Sigmoid colon (tissue), 7 donors: ENCODE measurements around the gene KIF1A. TPM values are rescaled to one million over a fixed set of nuclear protein-coding genes. Genes with fewer than 3 reads are reported as not detected.

Source experiments
- DNase-seq: peaks from one replicate; pipeline ENCODE4 v3.0.0-alpha.2; 2019
- H3K27ac ChIP-seq, 4 donors: fragments of 200-600 bp; sonication (generic); one replicate each; pipeline ENCODE4 v1.5.1; 2016 to 2019; ENCODE audit warnings: mild to moderate bottlenecking in 1 of 4
- H3K27me3 ChIP-seq, 3 donors: fragments of 200-600 bp; sonication (generic); one replicate each; pipeline ENCODE4 v1.5.1; 2019; ENCODE audit warnings: mild to moderate bottlenecking in 1 of 3
- H3K36me3 ChIP-seq, 4 donors: fragments of 200-600 bp; sonication (generic); one replicate each; pipeline ENCODE4 v1.5.1; 2016 to 2019
- H3K4me1 ChIP-seq, 4 donors: fragments of 200-600 bp; sonication (generic); one replicate each; pipeline ENCODE4 v1.5.1; 2017 to 2019
- H3K4me3 ChIP-seq, 4 donors: fragments of 200-600 bp; sonication (generic); one replicate each; pipeline ENCODE4 v1.5.1; 2017 to 2019; ENCODE audit warnings: mild to moderate bottlenecking in 2 of 4, moderate library complexity in 1 of 4
- H3K9me3 ChIP-seq, 4 donors: fragments of 200-600 bp in 3 of 4; sonication (generic) in 3 of 4; one replicate each; pipeline versions ENCODE4 v1.5.1 to v1.6.1; 2013 to 2019
- EP300 ChIP-seq, 4 donors: sonication (generic); formaldehyde crosslinking; IDR thresholded peaks; one replicate each; pipeline ENCODE4 v1.6.1; 2017; ENCODE audit warnings: antibody characterized with exemption in 4 of 4
- POLR2A ChIP-seq, 2 donors: fragments of 450-650 bp; IDR thresholded peaks; one replicate each; pipeline ENCODE4 v1.6.1; 2016; ENCODE audit warnings: antibody characterized with exemption in 2 of 2, mild to moderate bottlenecking in 2 of 2, moderate library complexity in 2 of 2
- POLR2AphosphoS5 ChIP-seq, 4 donors: sonication (generic); formaldehyde crosslinking; IDR thresholded peaks; one replicate each; pipeline ENCODE4 v1.6.1; 2017; ENCODE audit warnings: antibody characterized with exemption in 4 of 4
- WGBS, 2 donors: extraction: QIAGEN DNeasy Blood & Tissue Kit; methylation state at CpG; one replicate each; pipeline ENCODE4 v1.1.7; 2013; 5-methylcytosine and 5-hydroxymethylcytosine counted together
- intact Hi-C: fragments of 100-400 bp; cut with DNase I; formaldehyde crosslinking; loops from one replicate; pipeline ENCODE4 v1.15.1; 2023
- polyA plus RNA-seq, 3 donors: library from polyadenylated mRNA; stranded (reverse); fragments of 200-250 nt; gene quantifications; one replicate each; pipeline ENCODE4 v1.2.3, GENCODE V29; 2013
- total RNA-seq, 4 donors: library from RNA; depleted of rRNA; stranded (reverse); fragments of >200 nt; gene quantifications; one replicate each; pipeline ENCODE4 v1.1.0, GENCODE V29; 2016
- TF ChIP-seq, protein P1 (sequence below), 4 experiments: fragments of 450-650 bp in 3 of 4; fragments of 200-600 bp in 1 of 4; IDR thresholded peaks; one replicate each; pipeline ENCODE4 v1.5.1; 2016 to 2019; ENCODE audit warnings: antibody characterized with exemption in 4 of 4, mild to moderate bottlenecking in 3 of 4, moderate library complexity in 2 of 4
- donor health status: healthy with polysubstance abuse.
- donor health status: Bipolar disorder and iron deficiency.
- donor health status: healthy.

Gene KIF1A
- total and polyA plus RNA-seq, 7 donors, result under 0.01 to 9.7 (median 4.4) TPM

DNA sequence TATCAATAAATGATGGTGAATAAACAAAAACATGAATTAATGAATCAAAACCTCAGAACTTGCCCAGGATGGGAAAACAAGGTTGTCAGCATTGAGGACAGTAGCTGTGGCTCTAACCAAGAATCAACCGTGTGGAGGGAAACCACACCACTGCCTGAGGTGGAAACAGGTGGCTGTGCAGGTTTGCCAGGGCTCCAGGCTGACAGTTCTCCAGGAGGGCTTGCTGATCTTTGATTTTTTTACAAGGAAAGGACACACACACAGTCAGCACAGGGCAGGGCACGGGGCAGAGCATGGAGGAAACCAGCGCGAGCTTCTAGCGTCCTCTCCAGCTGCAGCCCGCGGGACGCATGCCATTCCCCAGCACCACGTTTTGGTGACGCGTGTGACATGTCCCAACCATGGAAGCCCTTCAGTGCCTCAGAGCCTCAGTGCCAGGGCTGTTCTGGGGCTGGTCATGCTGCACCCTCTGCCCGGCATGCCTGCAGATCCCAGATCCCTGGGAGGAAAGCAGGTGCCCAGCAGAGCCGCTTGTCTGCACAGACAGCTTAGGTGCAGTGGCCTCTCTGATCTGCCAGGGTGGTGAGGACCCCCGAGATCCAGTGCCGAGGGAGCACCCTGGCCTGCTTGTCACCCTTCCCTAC lies 32.8 kb upstream of the KIF1A start:
- Histone ChIP-seq H3K36me3 (no peaks in the 10 kb centered on the region), H3K9me3 (peaks cover 0 to 5% (median 0%) of the 10 kb centered on the region in 4 donors), H3K27me3 (peaks cover 0 to 6% (median 0%) of the 10 kb centered on the region in 3 donors), H3K4me1 (no peaks in the 10 kb centered on the region), H3K27ac (no peak overlapping the region), H3K4me3 (no peak overlapping the region)
- WGBS, 2 donors, result 84 to 87% methylated on average over 15 of the region's 15 CpGs
- DNase-seq, result no peak
- intact Hi-C loops, result loop anchor here (5.0 kb wide), 2 partner anchors 805 to 880 kb away; partner anchors contain the start of gene D2HGDH
- TF ChIP-seq EP300 (IDR thresholded peaks at IDR 0.05) (no peak), POLR2A (IDR thresholded peaks at IDR 0.05) (no peak), POLR2AphosphoS5 (IDR thresholded peaks at IDR 0.05) (no peak)
- TF ChIP-seq, protein P1, sequence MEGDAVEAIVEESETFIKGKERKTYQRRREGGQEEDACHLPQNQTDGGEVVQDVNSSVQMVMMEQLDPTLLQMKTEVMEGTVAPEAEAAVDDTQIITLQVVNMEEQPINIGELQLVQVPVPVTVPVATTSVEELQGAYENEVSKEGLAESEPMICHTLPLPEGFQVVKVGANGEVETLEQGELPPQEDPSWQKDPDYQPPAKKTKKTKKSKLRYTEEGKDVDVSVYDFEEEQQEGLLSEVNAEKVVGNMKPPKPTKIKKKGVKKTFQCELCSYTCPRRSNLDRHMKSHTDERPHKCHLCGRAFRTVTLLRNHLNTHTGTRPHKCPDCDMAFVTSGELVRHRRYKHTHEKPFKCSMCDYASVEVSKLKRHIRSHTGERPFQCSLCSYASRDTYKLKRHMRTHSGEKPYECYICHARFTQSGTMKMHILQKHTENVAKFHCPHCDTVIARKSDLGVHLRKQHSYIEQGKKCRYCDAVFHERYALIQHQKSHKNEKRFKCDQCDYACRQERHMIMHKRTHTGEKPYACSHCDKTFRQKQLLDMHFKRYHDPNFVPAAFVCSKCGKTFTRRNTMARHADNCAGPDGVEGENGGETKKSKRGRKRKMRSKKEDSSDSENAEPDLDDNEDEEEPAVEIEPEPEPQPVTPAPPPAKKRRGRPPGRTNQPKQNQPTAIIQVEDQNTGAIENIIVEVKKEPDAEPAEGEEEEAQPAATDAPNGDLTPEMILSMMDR (IDR thresholded peaks at IDR 0.05), result no peak

GRCh38 chr2:240851078-240851991 lies 31.3 kb upstream of the KIF1A start:
- Histone ChIP-seq H3K9me3 (peaks cover 0 to 5% (median 0%) of the 10 kb centered on the region in 4 donors), H3K4me1 (no peaks in the 10 kb centered on the region), H3K27ac (no peak overlapping the region), H3K27me3 (peaks cover 0 to 6% (median 0%) of the 10 kb centered on the region in 3 donors), H3K4me3 (no peak overlapping the region), H3K36me3 (no peaks in the 10 kb centered on the region)
- intact Hi-C loops, result loop anchor here (5.0 kb wide), 2 partner anchors 806 to 881 kb away; partner anchors contain the start of gene D2HGDH
- DNase-seq, result peak; percentile 89
- TF ChIP-seq, protein P1 (IDR thresholded peaks at IDR 0.05), result peak; percentile 83 to 96 (median 86)
- TF ChIP-seq POLR2AphosphoS5 (IDR thresholded peaks at IDR 0.05), result no peak
- WGBS, 2 donors, result 21 to 43% methylated on average over 33 of the region's 33 CpGs

DNA sequence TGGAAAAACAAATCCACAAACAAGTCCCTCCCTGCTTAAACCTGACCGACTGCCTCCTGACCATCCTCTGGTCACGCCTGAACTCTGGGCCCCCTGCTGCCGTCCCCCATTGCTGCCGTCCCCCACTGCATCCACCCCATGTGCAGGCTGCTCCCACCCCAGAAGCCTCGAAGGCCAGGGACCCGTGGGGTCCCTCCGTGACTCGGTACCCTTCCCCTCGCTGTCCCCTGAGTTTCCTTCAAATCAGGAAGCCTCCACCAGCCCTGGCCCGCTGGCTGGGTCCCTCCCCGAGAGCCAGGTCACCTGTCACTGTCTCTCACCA lies 30.7 kb upstream of the KIF1A start:
- Histone ChIP-seq H3K36me3 (no peaks in the 10 kb centered on the region), H3K27me3 (peaks cover 0 to 6% (median 0%) of the 10 kb centered on the region in 3 donors), H3K27ac (no peak overlapping the region), H3K9me3 (peaks cover 0 to 5% (median 0%) of the 10 kb centered on the region in 4 donors), H3K4me3 (no peak overlapping the region), H3K4me1 (no peaks in the 10 kb centered on the region)
- intact Hi-C loops, result loop anchor here (5.0 kb wide), 2 partner anchors 807 to 882 kb away; partner anchors contain the start of gene D2HGDH
- 54 to 64% methylated on average over 11 of the region's 11 CpGs for WGBS, 2 donors
- no peak for DNase-seq
- TF ChIP-seq, protein P1 (IDR thresholded peaks at IDR 0.05), result no peak
- no peak for TF ChIP-seq EP300 (IDR thresholded peaks at IDR 0.05)
- no peak for TF ChIP-seq POLR2A (IDR thresholded peaks at IDR 0.05)
- TF ChIP-seq POLR2AphosphoS5 (IDR thresholded peaks at IDR 0.05), result no peak

DNA sequence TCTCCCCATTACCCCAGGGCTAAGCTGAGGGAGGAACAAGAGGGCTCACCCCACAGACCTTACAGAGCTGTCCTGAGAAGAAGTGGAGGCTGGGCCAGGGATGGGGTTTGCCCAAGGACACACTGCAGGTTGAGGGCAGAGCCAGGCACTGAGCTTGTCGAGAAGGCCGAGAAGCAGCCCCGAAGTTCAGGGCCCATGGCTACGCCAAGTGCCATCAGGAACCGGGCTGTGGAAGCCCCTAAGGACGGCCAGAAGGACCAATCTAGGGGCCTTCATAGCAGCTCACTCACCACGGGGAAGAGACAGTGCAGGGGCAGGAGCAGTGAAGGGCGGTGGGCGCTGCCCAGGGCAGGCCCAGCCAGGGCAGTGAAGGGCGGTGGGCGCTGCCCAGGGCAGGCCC lies 30.0 kb upstream of the KIF1A start:
- TF ChIP-seq POLR2AphosphoS5 (IDR thresholded peaks at IDR 0.05), result no peak
- TF ChIP-seq, protein P1 (IDR thresholded peaks at IDR 0.05), result no peak
- TF ChIP-seq EP300 (IDR thresholded peaks at IDR 0.05), result no peak
- TF ChIP-seq POLR2A (IDR thresholded peaks at IDR 0.05), result no peak
- peaks cover 0 to 5% (median 0%) of the 10 kb centered on the region in 4 donors for H3K9me3 ChIP-seq
- intact Hi-C loops, result loop anchor here (5.0 kb wide), 2 partner anchors 807 to 882 kb away; partner anchors contain the start of gene D2HGDH
- H3K27ac ChIP-seq, result no peak overlapping the region
- no peaks in the 10 kb centered on the region for H3K36me3 ChIP-seq
- WGBS, 2 donors, result 88 to 92% methylated on average over 11 of the region's 11 CpGs
- H3K4me3 ChIP-seq, result no peak overlapping the region
- H3K4me1 ChIP-seq, result no peaks in the 10 kb centered on the region
- DNase-seq, result no peak
- peaks cover 0 to 6% (median 0%) of the 10 kb centered on the region in 3 donors for H3K27me3 ChIP-seq
